Gastrocnemius medialis (tissue), 4 donors: ENCODE results near the gene ARMC2.

Experiments
- POLR2A ChIP-seq, 2 donors: fragments of 450-650 bp; IDR thresholded peaks; one replicate each; pipeline ENCODE4 v1.6.1; 2017; ENCODE audit warnings: antibody characterized with exemption in 2 of 2, mild to moderate bottlenecking in 2 of 2, moderate library complexity in 2 of 2
- TF ChIP-seq, protein P1 (sequence below), 5 experiments: fragments of 450-650 bp in 3 of 5; fragments of 200-600 bp in 2 of 5; sonication (generic) in 2 of 5; IDR thresholded peaks in 4 of 5; conservative IDR thresholded peaks in 1 of 5; 1 replicate in 4 of 5; 2 replicates in 1 of 5; pipeline ENCODE4 v1.5.1; 2016 to 2019; ENCODE audit warnings: antibody characterized with exemption in 5 of 5, mild to moderate bottlenecking in 3 of 5, moderate library complexity in 3 of 5

DNA sequence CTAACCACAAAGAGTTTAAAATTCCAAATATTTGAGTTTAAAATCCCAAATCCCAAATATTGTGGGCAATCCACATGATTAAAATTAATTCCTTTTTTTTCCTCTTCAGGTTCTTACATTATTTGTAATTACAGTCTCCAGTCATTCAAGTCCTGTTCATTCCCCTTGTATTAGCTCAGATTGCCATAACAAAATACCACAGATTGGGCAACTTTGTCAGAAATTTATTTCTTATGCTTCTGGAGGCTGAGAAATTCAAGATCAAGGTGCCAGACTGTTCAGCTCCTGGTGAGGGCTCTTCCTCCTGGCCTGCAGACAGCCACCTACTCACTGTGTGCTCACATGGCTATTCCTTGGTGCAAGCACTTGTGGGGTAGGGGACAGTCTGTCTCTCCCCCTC is 105.5 kb downstream of the ARMC2 start:
- no peak for TF ChIP-seq POLR2A (IDR thresholded peaks at IDR 0.05)
- TF ChIP-seq, protein P1, sequence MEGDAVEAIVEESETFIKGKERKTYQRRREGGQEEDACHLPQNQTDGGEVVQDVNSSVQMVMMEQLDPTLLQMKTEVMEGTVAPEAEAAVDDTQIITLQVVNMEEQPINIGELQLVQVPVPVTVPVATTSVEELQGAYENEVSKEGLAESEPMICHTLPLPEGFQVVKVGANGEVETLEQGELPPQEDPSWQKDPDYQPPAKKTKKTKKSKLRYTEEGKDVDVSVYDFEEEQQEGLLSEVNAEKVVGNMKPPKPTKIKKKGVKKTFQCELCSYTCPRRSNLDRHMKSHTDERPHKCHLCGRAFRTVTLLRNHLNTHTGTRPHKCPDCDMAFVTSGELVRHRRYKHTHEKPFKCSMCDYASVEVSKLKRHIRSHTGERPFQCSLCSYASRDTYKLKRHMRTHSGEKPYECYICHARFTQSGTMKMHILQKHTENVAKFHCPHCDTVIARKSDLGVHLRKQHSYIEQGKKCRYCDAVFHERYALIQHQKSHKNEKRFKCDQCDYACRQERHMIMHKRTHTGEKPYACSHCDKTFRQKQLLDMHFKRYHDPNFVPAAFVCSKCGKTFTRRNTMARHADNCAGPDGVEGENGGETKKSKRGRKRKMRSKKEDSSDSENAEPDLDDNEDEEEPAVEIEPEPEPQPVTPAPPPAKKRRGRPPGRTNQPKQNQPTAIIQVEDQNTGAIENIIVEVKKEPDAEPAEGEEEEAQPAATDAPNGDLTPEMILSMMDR (IDR thresholded peaks at IDR 0.05 in 4 of 5, conservative IDR thresholded peaks at IDR 0.05 in 1 of 5): no peak
